HEK293 (cell line): Measurements from ENCODE around the gene GDPD3.

Source experiments
- AEBP2 ChIP-seq: fragments of 450-650 bp; formaldehyde crosslinking; IDR thresholded peaks from 2 replicates; pipeline ENCODE4 v1.5.1; 2016; ENCODE audit warnings: missing biosample characterization, missing genetic modification characterization, borderline replicate concordance
- GFI1B ChIP-seq: fragments of 450-650 bp; formaldehyde crosslinking; IDR thresholded peaks from 2 replicates; pipeline ENCODE4 v1.5.1; 2016; ENCODE audit warnings: missing biosample characterization, missing genetic modification characterization
- KLF9 ChIP-seq: fragments of 450-650 bp; formaldehyde crosslinking; IDR thresholded peaks from 2 replicates; pipeline ENCODE4 v1.5.1; 2016; ENCODE audit warnings: missing biosample characterization, missing genetic modification characterization, low read depth
- MYNN ChIP-seq: fragments of 450-650 bp; formaldehyde crosslinking; IDR thresholded peaks from 2 replicates; pipeline ENCODE4 v1.5.1; 2016; ENCODE audit warnings: missing biosample characterization, missing genetic modification characterization, borderline replicate concordance
- OSR2 ChIP-seq: fragments of 450-650 bp; formaldehyde crosslinking; IDR thresholded peaks from 2 replicates; pipeline ENCODE4 v1.5.1; 2016; ENCODE audit warnings: missing biosample characterization, missing genetic modification characterization
- PRDM10 ChIP-seq: fragments of 450-650 bp; formaldehyde crosslinking; IDR thresholded peaks from 2 replicates; pipeline ENCODE4 v1.5.1; 2016; ENCODE audit warnings: missing biosample characterization, missing genetic modification characterization
- PRDM6 ChIP-seq: fragments of 450-650 bp; formaldehyde crosslinking; IDR thresholded peaks from 2 replicates; pipeline ENCODE4 v1.5.1; 2017; ENCODE audit warnings: missing biosample characterization, missing genetic modification characterization
- SCRT1 ChIP-seq: fragments of 450-650 bp; formaldehyde crosslinking; IDR thresholded peaks from 2 replicates; pipeline ENCODE4 v1.5.1; 2016; ENCODE audit warnings: missing biosample characterization, missing genetic modification characterization, borderline replicate concordance
- ZBTB26 ChIP-seq: fragments of 450-650 bp; formaldehyde crosslinking; optimal IDR thresholded peaks from 2 replicates; pipeline ENCODE3; 2016; ENCODE audit warnings: missing biosample characterization, mild to moderate bottlenecking, missing genetic modification characterization
- ZIC2 ChIP-seq: fragments of 450-650 bp; formaldehyde crosslinking; IDR thresholded peaks from 2 replicates; pipeline ENCODE4 v1.5.1; 2016; ENCODE audit warnings: missing biosample characterization, missing genetic modification characterization
- ZNF211 ChIP-seq: fragments of 450-650 bp; formaldehyde crosslinking; IDR thresholded peaks from 2 replicates; pipeline ENCODE4 v1.5.1; 2016; ENCODE audit warnings: low read depth, missing biosample characterization, missing genetic modification characterization
- ZNF24 ChIP-seq: fragments of 450-650 bp; formaldehyde crosslinking; IDR thresholded peaks from 2 replicates; pipeline ENCODE4 v1.5.1; 2016; ENCODE audit warnings: missing biosample characterization, missing genetic modification characterization
- ZNF280D ChIP-seq: fragments of 450-650 bp; formaldehyde crosslinking; IDR thresholded peaks from 2 replicates; pipeline ENCODE4 v1.5.1; 2016; ENCODE audit warnings: missing biosample characterization, missing genetic modification characterization
- ZNF394 ChIP-seq: fragments of 450-650 bp; formaldehyde crosslinking; IDR thresholded peaks from 2 replicates; pipeline ENCODE4 v1.5.1; 2016; ENCODE audit warnings: missing biosample characterization, missing genetic modification characterization, mild to moderate bottlenecking, moderate library complexity, borderline replicate concordance
- ZNF423 ChIP-seq: fragments of 450-650 bp; formaldehyde crosslinking; IDR thresholded peaks from 2 replicates; pipeline ENCODE4 v1.5.1; 2016; ENCODE audit warnings: missing biosample characterization, missing genetic modification characterization
- ZNF501 ChIP-seq: fragments of 450-650 bp; formaldehyde crosslinking; IDR thresholded peaks from 2 replicates; pipeline ENCODE4 v1.5.1; 2016; ENCODE audit warnings: missing biosample characterization, missing genetic modification characterization
- ZNF513 ChIP-seq: fragments of 450-650 bp; IDR thresholded peaks from 2 replicates; pipeline ENCODE4 v1.5.1; 2018; ENCODE audit warnings: missing biosample characterization, missing genetic modification characterization
- ZNF549 ChIP-seq: fragments of 450-650 bp; IDR thresholded peaks from 2 replicates; pipeline ENCODE4 v1.5.1; 2018; ENCODE audit warnings: missing biosample characterization, missing genetic modification characterization, mild to moderate bottlenecking, inconsistent platforms, moderate library complexity
- ZNF621 ChIP-seq: fragments of 450-650 bp; formaldehyde crosslinking; IDR thresholded peaks from 2 replicates; pipeline ENCODE4 v1.5.1; 2017; ENCODE audit warnings: missing biosample characterization, missing genetic modification characterization
- ZNF626 ChIP-seq: fragments of 450-650 bp; sonication (Bioruptor Pico); formaldehyde crosslinking; IDR thresholded peaks from 2 replicates; pipeline ENCODE4 v1.5.1; 2018; ENCODE audit warnings: missing biosample characterization, missing genetic modification characterization, inconsistent platforms
- ZNF701 ChIP-seq: fragments of 450-650 bp; formaldehyde crosslinking; IDR thresholded peaks from 2 replicates; pipeline ENCODE4 v1.5.1; 2016; ENCODE audit warnings: missing biosample characterization, missing genetic modification characterization
- ZNF830 ChIP-seq: fragments of 450-650 bp; IDR thresholded peaks from 2 replicates; pipeline ENCODE4 v1.5.0; 2018; ENCODE audit warnings: missing biosample characterization, missing genetic modification characterization, low read depth, mild to moderate bottlenecking, moderate library complexity
- ZSCAN5A ChIP-seq: fragments of 450-650 bp; formaldehyde crosslinking; IDR thresholded peaks from 2 replicates; pipeline ENCODE4 v1.5.1; 2016; ENCODE audit warnings: missing biosample characterization, missing genetic modification characterization

The GDPD3 gene

GRCh38 chr16:30063893-30064728 lies 49.2 kb downstream of the GDPD3 start (continued):
- TF ChIP-seq ZNF423 (tag by site-specific recombination) (no peak), GFI1B (tag by site-specific recombination) (no peak), PRDM10 (tag by site-specific recombination) (peak; percentile 98), KLF9 (tag by site-specific recombination) (no peak), AEBP2 (no peak), ZNF626 (tag by site-specific recombination) (no peak), ZBTB26 (no peak), ZNF501 (tag by site-specific recombination) (no peak; the same call in 1 of the 2 replicates), ZNF513 (tag by site-specific recombination) (peak; percentile 72), MYNN (tag by site-specific recombination) (no peak), ZNF701 (no peak), ZNF394 (tag by site-specific recombination) (no peak), ZIC2 (peak; percentile 86), ZNF621 (no peak), ZSCAN5A (tag by site-specific recombination) (no peak), OSR2 (tag by site-specific recombination) (no peak), SCRT1 (tag by site-specific recombination) (peak; percentile 59; the same call in 1 of the 2 replicates), ZNF24 (peak; percentile 85), ZNF830 (no peak), ZNF549 (tag by site-specific recombination) (no peak), ZNF211 (tag by site-specific recombination) (no peak), PRDM6 (tag by site-specific recombination) (no peak), ZNF280D (tag by site-specific recombination) (no peak)
